ENCODE measurements around the gene ALK. TPM values are rescaled to one million over a fixed set of nuclear protein-coding genes. Genes with fewer than 3 reads are reported as not detected.

Gene ALK
- total RNA-seq, 1 experiment from 2014 or later, result not detected

GRCh38 chr2:29160184-29160583, 761.2 kb downstream of the ALK start:
- no peaks in the 10 kb centered on the region for H3K27me3 ChIP-seq (ENCODE audit: insufficient read depth, low read length)
- no peak overlapping the region for H3K23ac ChIP-seq (ENCODE audit: insufficient read length, low read depth, low read length)
- no CpG with 5 or more reads among the region's 5 CpGs for WGBS (ENCODE audit: extremely low coverage, insufficient read length, low lambda C conversion rate)
- H2AK5ac ChIP-seq (ENCODE audit: insufficient read length, low read length), result no peak overlapping the region
- no peak overlapping the region for H3K18ac ChIP-seq (ENCODE audit: insufficient read length, low read depth, low read length)
- no peak overlapping the region for H3K4me3 Mint-ChIP-seq
- H3K79me1 ChIP-seq (ENCODE audit: insufficient read depth, low read depth, low read length, poor library complexity, severe bottlenecking), result no peaks in the 10 kb centered on the region
- peaks cover 23 to 25% of the 10 kb centered on the region in 2 experiments for H3K4me1 Mint-ChIP-seq
- H4K5ac ChIP-seq (ENCODE audit: insufficient read length, low read depth, low read length), result no peak overlapping the region
- no peak for DNase-seq
- peak overlapping the region in 2 of 3 experiments; percentile 17 to 54; a peak in 1 of 7 replicates for H3K27ac Mint-ChIP-seq
- no peaks in the 10 kb centered on the region for H3K36me3 Mint-ChIP-seq (ENCODE audit: insufficient read depth in 1 of 3, low read depth in 3 of 3)
- no peak overlapping the region for H3T11ph ChIP-seq (ENCODE audit: low read length)
- peaks cover 2% of the 10 kb centered on the region; the same call in 1 of the 2 replicates for H3K27me3 Mint-ChIP-seq (ENCODE audit: low read depth)
- no peaks in the 10 kb centered on the region for H3K79me2 ChIP-seq (ENCODE audit: insufficient read depth, low read length)
- H3K9ac ChIP-seq (ENCODE audit: extremely low read depth, insufficient read length, low read length), result no peak overlapping the region
- no peaks in the 10 kb centered on the region; the same call in 1 of the 2 replicates for H3K4me1 ChIP-seq (ENCODE audit: insufficient read depth, low read length)
- no peak overlapping the region for H4K91ac ChIP-seq (ENCODE audit: insufficient read length, low read depth, low read length)
- no peaks in the 10 kb centered on the region for H3K9me3 Mint-ChIP-seq
- no peak overlapping the region for H3K27ac ChIP-seq (ENCODE audit: insufficient read length, low read depth, low read length)
- no peak overlapping the region for H2BK120ac ChIP-seq (ENCODE audit: low read depth, low read length, poor library complexity, severe bottlenecking)
- no peak overlapping the region for H3K4ac ChIP-seq (ENCODE audit: low read depth, low read length)
- no peak overlapping the region for H3K4me2 ChIP-seq (ENCODE audit: insufficient read depth, insufficient read length, low read length)
- no peaks in the 10 kb centered on the region for H3K9me3 ChIP-seq (ENCODE audit: control insufficient read depth, low read depth, low read length)
- H3K56ac ChIP-seq (ENCODE audit: insufficient read length, low read depth, low read length), result no peak overlapping the region
- H3K14ac ChIP-seq (ENCODE audit: insufficient read depth, low read length), result no peak overlapping the region
- H4K20me1 ChIP-seq (ENCODE audit: control insufficient read depth, insufficient read depth, insufficient read length), result no peaks in the 10 kb centered on the region
- no peak for TF ChIP-seq CTCF (conservative IDR thresholded peaks at IDR 0.05)
- H2BK15ac ChIP-seq (ENCODE audit: low read depth, low read length), result no peak overlapping the region
- H2BK20ac ChIP-seq (ENCODE audit: low read depth, low read length, poor library complexity, severe bottlenecking), result no peak overlapping the region
- no peaks in the 10 kb centered on the region for H3K23me2 ChIP-seq (ENCODE audit: insufficient read length, low read depth, low read length, poor library complexity, severe bottlenecking)
- H2BK12ac ChIP-seq (ENCODE audit: insufficient read length, low read depth, low read length), result no peak overlapping the region
- H4K8ac ChIP-seq (replicated peaks; ENCODE audit: insufficient read length, low read depth, low read length), result no peak overlapping the region
- H2BK5ac ChIP-seq (ENCODE audit: insufficient read length, low read length), result no peak overlapping the region
- H2AFZ ChIP-seq (ENCODE audit: low read length), result no peak overlapping the region
